Bronchial epithelial cell (primary cell): Measurements from ENCODE around the gene TSKU. TPM values are rescaled to one million over a fixed set of nuclear protein-coding genes. Genes with fewer than 3 reads are reported as not detected.
A peak's percentile ranks its signal among the peaks of the same experiment; 100 is the strongest.

Experiments
- DNase-seq: peaks from one replicate; pipeline ENCODE4 v3.0.0-alpha.2; 2010; ENCODE audit warnings: low read depth
- FAIRE-seq: peaks from 2 replicates; lab custom pipeline; 2011; peaks lifted over from hg19 to GRCh38; lab: Jason Lieb, UNC
- H3K27me3 ChIP-seq: 2 replicates; pipeline ENCODE4 v1.5.1; 2011; ENCODE audit warnings: low read length; ENCODE audit not compliant: control insufficient read depth, insufficient read depth
- H3K36me3 ChIP-seq: 2 replicates; pipeline ENCODE4 v1.5.1; 2011; ENCODE audit warnings: low read length; ENCODE audit not compliant: control insufficient read depth, insufficient read depth
- H3K4me3 ChIP-seq: 2 replicates; pipeline ENCODE4 v1.5.1; 2011; ENCODE audit warnings: mild to moderate bottlenecking, low read depth, low read length, control low read depth
- total RNA-seq: library from RNA; depleted of rRNA; stranded (reverse); fragments of >200 nt; gene quantifications from 2 replicates; pipeline ENCODE4 v1.2.1, GENCODE V29; 2014
- TF ChIP-seq, protein P1 (sequence below): IDR thresholded peaks from 2 replicates; pipeline ENCODE4 v1.5.1; 2011; ENCODE audit warnings: mild to moderate bottlenecking, moderate library complexity, low read length, control low read depth, inconsistent platforms; ENCODE audit not compliant: insufficient read depth, severe bottlenecking

Gene TSKU
- total RNA-seq, 1 donor from 2014 or later, result 8.2 TPM

DNA sequence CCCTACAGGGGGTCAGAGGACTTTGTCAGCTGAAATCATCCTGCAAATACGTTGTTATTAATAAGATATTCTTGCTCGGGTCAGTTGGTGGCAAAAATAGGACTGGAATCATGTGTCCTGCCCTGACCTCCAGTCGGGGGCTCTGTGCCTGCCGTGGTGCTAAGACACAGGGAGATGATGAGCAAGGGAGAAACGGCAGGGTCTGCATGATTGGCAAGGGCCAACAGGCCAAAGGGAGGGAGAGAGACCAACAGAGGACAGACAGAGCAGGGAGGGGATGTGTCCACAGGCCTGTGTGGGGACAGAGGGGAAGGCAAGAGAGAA is 10.4 kb upstream of the TSKU start:
- TF ChIP-seq, protein P1, sequence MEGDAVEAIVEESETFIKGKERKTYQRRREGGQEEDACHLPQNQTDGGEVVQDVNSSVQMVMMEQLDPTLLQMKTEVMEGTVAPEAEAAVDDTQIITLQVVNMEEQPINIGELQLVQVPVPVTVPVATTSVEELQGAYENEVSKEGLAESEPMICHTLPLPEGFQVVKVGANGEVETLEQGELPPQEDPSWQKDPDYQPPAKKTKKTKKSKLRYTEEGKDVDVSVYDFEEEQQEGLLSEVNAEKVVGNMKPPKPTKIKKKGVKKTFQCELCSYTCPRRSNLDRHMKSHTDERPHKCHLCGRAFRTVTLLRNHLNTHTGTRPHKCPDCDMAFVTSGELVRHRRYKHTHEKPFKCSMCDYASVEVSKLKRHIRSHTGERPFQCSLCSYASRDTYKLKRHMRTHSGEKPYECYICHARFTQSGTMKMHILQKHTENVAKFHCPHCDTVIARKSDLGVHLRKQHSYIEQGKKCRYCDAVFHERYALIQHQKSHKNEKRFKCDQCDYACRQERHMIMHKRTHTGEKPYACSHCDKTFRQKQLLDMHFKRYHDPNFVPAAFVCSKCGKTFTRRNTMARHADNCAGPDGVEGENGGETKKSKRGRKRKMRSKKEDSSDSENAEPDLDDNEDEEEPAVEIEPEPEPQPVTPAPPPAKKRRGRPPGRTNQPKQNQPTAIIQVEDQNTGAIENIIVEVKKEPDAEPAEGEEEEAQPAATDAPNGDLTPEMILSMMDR, result no peak
- no peaks in the 10 kb centered on the region for H3K27me3 ChIP-seq
- FAIRE-seq (no peak), DNase-seq (no peak)
- H3K4me3 ChIP-seq, result no peak overlapping the region
- H3K36me3 ChIP-seq, result no peaks in the 10 kb centered on the region

GRCh38 chr11:76773921-76774361 is 9.2 kb upstream of the TSKU start:
- FAIRE-seq (no peak), DNase-seq (peak; percentile 88)
- H3K27me3 ChIP-seq, result no peaks in the 10 kb centered on the region
- no peak overlapping the region for H3K4me3 ChIP-seq
- H3K36me3 ChIP-seq, result no peaks in the 10 kb centered on the region
- TF ChIP-seq, protein P1, result no peak

DNA sequence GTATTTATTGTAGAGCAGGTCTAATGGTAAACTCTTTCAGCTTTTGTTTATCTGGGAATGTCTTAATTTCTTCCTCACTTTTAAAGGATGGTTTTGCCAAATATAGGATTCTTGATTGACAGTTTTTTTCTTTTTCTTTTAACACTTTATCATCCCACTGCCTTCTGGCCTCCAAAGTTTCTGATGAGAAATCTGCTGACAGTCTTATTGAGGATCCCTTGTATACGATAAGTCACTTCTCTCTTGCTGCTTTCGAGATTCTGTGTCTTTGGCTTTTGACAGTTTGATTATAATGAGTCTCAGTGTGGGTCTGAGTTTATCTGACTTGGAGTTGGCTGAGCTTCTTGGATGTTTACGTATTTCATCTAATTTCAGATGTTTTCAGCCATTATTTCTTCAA is 6.7 kb upstream of the TSKU start:
- no peak for DNase-seq
- FAIRE-seq, result no peak
- TF ChIP-seq, protein P1, result no peak
- Histone ChIP-seq H3K27me3 (no peaks in the 10 kb centered on the region), H3K4me3 (no peak overlapping the region), H3K36me3 (no peaks in the 10 kb centered on the region)

GRCh38 chr11:76777305-76777704 is 5.9 kb upstream of the TSKU start:
- H3K4me3 ChIP-seq, result no peak overlapping the region
- no peaks in the 10 kb centered on the region for H3K27me3 ChIP-seq
- no peaks in the 10 kb centered on the region for H3K36me3 ChIP-seq
- FAIRE-seq, result no peak
- no peak for DNase-seq
- TF ChIP-seq, protein P1, result no peak

- DNase-seq (no peak), FAIRE-seq (no peak)
Measured at GRCh38 chr11:76777876-76778275, 5.3 kb upstream of the TSKU start.

GRCh38 chr11:76778874-76779273 is 4.3 kb upstream of the TSKU start:
- DNase-seq (no peak), FAIRE-seq (no peak)
- Histone ChIP-seq H3K36me3 (no peaks in the 10 kb centered on the region), H3K4me3 (no peak overlapping the region), H3K27me3 (no peaks in the 10 kb centered on the region)
- TF ChIP-seq, protein P1, result no peak

More at GRCh38 chr11:76777876-76778275, 5.3 kb upstream of the TSKU start:
- TF ChIP-seq, protein P1, result no peak
- Histone ChIP-seq H3K36me3 (no peaks in the 10 kb centered on the region), H3K27me3 (no peaks in the 10 kb centered on the region), H3K4me3 (no peak overlapping the region)
